K562 treated with DMSO at 1 percent for 12 hours (cell line): Measurements from ENCODE around the gene ANKRD53. TPM values are rescaled to one million over a fixed set of nuclear protein-coding genes. Genes with fewer than 3 reads are reported as not detected.

Experiments used
- total RNA-seq: library from RNA; unstranded; fragments of 300-600 nt; gene quantifications from 2 replicates; pipeline ENCODE4 v1.2.3, GENCODE V29; 2022; ENCODE audit not compliant: insufficient read depth

Gene ANKRD53, protein sequence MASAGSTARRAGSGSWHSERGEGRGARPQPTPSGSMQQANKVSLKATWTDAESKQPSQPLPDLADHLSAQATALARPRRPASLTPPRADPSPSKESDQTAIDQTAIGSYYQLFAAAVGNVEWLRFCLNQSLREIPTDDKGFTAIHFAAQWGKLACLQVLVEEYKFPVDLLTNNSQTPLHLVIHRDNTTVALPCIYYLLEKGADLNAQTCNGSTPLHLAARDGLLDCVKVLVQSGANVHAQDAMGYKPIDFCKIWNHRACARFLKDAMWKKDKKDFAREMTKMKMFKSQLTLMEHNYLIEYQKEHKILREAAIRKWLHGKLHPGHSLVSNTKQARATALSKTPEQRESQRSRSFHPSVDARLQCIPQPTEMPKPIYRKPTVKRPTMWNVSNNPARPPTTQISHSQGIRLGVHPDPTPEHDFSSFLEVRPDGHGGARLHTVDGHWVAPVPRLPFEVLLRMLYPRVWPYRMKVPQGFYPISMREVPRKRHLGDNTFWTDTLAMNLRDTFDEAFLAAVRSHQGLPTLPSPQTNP
- total RNA-seq = not detected in 2 replicates

DNA sequence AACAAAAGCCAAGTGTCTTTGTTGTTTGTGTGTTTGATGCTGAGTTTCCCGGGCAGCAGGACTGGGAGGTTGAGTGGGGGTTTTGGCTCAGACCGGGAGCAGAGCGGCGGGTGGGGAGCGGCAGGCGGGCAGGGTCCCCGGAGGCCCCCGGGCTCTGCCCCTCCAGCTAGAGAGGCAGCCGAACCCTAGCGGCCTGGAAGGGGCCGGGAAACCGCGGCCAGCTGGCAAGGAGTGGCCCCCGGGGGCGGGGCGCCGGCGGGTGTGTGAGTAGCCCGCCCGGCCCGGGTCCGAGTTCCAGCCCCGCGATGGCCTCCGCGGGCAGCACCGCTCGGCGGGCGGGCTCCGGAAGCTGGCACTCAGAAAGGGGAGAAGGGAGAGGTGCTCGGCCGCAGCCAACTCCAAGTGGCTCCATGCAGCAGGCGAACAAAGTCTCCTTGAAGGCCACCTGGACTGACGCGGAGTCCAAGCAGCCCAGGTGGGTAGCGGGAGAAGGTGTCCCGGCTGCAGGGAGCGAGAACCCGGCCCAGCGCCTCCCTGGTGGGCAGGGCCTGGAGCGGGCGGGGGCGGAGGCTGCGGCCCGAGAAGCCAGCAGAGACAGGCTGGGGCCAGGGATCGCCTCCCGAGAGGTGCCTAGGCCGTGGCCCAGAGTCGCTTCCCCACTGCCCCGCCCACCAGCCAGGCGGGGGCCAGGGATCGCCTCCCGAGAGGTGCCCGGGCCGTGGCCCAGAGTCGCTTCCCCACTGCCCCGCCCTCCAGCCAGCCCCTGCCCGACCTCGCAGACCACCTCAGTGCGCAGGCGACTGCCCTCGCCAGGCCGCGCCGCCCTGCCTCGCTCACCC, at the start of gene ANKRD53:
Gene ANKRD53 (plus strand): TSS at position 290 of the 839 bp plus-strand sequence. CDS start 16 bp downstream, at position 306.

DNA sequence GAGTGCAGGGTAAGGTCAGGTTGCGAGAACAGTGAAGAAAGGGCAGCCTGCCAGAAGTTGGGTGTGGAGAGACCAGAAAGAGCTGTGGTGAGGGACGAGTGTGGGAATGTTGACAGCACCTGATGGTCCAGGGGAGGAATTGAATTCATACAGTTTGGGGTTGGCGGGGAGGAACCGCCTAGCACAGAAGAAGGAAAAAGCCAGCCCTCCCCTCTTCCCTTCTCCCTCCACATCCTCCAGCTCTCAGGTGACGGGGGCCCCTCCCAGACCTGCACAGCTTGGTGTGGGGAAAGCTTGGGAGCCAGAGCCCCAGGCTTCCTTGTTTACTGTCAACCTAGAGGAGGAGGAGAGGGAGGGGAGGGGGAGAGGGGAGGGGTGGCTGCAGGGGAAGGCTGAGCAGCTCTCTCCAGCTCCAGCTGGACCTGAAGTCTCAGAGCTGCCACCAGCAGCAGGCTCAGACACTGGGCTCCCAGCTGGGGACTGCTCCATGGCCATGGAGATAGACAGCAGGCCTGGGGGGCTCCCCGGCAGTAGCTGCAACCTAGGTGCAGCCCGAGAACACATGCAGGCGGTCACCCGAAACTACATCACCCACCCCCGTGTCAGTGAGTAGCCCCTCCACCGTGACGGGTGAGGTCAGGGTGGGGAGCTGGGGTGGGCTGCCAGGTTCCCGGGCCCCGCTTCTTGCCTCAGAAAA, 42.8 kb upstream of the ANKRD53 start, which contains the start of gene ATP6V1B1:
Gene ATP6V1B1 (plus strand): TSS at position 433 of the 697 bp plus-strand sequence. CDS start 55 bp downstream, at position 488.

DNA sequence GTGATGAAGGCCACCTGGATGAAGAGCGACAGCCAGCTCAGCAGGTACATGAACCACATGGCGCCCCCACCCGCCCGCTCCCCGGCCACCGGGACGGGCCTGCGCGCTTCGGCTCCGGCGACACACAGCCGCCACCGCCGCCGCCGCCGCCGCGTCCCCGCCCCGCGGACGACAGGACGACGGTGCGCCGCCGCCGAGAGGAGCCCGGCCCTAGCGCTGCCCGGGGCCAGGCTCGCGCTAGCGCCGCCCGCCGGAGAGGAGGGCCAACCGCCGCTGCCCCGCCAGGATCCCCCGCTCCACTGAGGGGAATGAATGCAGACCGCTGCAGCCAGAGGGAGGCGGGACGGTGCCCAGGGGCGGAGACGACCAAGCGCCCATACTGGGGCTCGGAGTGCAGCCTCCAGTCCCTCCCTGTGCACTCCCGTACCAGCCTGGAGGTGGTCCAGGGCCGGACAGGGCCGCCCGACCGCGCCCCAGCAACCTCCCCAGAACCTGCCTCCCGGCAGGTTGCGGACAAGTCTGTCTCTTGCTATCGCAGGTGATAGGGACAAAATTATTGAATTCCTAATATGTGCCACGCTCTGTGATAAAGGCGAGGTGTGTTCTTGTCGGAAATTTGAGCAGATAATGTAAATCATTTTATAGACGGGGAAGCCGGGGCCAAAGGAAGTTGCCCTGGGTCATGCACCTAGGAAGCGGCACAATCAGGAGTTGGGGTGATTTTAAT, 16.4 kb downstream of the ANKRD53 start, which contains the start of gene TEX261:
Gene TEX261 (minus strand): TSS at position 175 of the 727 bp plus-strand sequence. CDS start 116 bp downstream, at position 59.

Other genes with a start within 250 kb of the ANKRD53 start
- 4.3 and 13.2 TPM in 2 replicates for gene ADD2, start 210.4 kb upstream of the ANKRD53 start, total RNA-seq
- not detected in 2 replicates for gene FIGLA, start 188.0 kb upstream of the ANKRD53 start, total RNA-seq
- not detected in 2 replicates for gene CLEC4F, start 158.0 kb upstream of the ANKRD53 start, total RNA-seq
- not detected in 2 replicates for gene CD207, start 142.8 kb upstream of the ANKRD53 start, total RNA-seq
- gene VAX2, start 78.1 kb upstream of the ANKRD53 start, total RNA-seq = not detected in 2 replicates
- not detected in 2 replicates for gene ATP6V1B1, start 42.7 kb upstream of the ANKRD53 start, total RNA-seq
- gene TEX261, start 16.2 kb downstream of the ANKRD53 start, total RNA-seq = 35.7 and 73.9 TPM in 2 replicates
- gene NAGK, start 90.0 kb downstream of the ANKRD53 start, total RNA-seq = 57.8 and 73.6 TPM in 2 replicates
- 14.1 and 23.3 TPM in 2 replicates for gene MCEE, start 151.6 kb downstream of the ANKRD53 start, total RNA-seq
- 12.3 and 24.6 TPM in 2 replicates for gene MPHOSPH10, start 152.0 kb downstream of the ANKRD53 start, total RNA-seq
- 0.24 and 1.3 TPM in 2 replicates for gene PAIP2B, start 248.5 kb downstream of the ANKRD53 start, total RNA-seq